ENCODE results near the gene TFEB. TPM values are rescaled to one million over a fixed set of nuclear protein-coding genes. Genes with fewer than 3 reads are reported as not detected.

TFEB gene
- total RNA-seq, 1 donor from 2014 or later, result 37.8 TPM

- no peak for TF ChIP-seq CTCF (IDR thresholded peaks at IDR 0.05)
- no peak for TF ChIP-seq POLR2A (IDR thresholded peaks at IDR 0.05)
- no peak for TF ChIP-seq POLR2AphosphoS5 (IDR thresholded peaks at IDR 0.05; ENCODE audit: insufficient read depth in 1 of 2, low read depth in 1 of 2)
- Histone ChIP-seq H3K36me3 (no peaks in the 10 kb centered on the region), H3K27me3 (no peaks in the 10 kb centered on the region), H3K4me3 (no peak overlapping the region), H3K4me1 (peaks cover 7% of the 10 kb centered on the region), H3K9me3 (no peaks in the 10 kb centered on the region), H3K27ac (no peak overlapping the region)
- no peak for DNase-seq (ENCODE audit: extremely low spot score in 2 of 2)
- intact Hi-C loops (cut with DNase I), result no loop called here
Measured at GRCh38 chr6:41650120-41650519, 85.3 kb downstream of the TFEB start.

GRCh38 chr6:41649596-41649995, 85.8 kb downstream of the TFEB start:
- H3K27ac ChIP-seq, result no peak overlapping the region
- peaks cover 7% of the 10 kb centered on the region for H3K4me1 ChIP-seq
- H3K4me3 ChIP-seq, result no peak overlapping the region
- H3K9me3 ChIP-seq, result no peaks in the 10 kb centered on the region
- DNase-seq (ENCODE audit: extremely low spot score in 2 of 2), result no peak
- TF ChIP-seq POLR2AphosphoS5 (IDR thresholded peaks at IDR 0.05; ENCODE audit: insufficient read depth in 1 of 2, low read depth in 1 of 2) (no peak), CTCF (IDR thresholded peaks at IDR 0.05) (no peak), POLR2A (IDR thresholded peaks at IDR 0.05) (no peak)
- no peaks in the 10 kb centered on the region for H3K36me3 ChIP-seq
- H3K27me3 ChIP-seq, result no peaks in the 10 kb centered on the region
- intact Hi-C loops (cut with DNase I), result no loop called here

GRCh38 chr6:41648921-41649320, 86.5 kb downstream of the TFEB start:
- intact Hi-C loops (cut with DNase I), result no loop called here
- H3K4me1 ChIP-seq, result peaks cover 7% of the 10 kb centered on the region
- H3K27ac ChIP-seq, result no peak overlapping the region
- no peak for DNase-seq (ENCODE audit: extremely low spot score in 2 of 2)
- no peaks in the 10 kb centered on the region for H3K36me3 ChIP-seq
- H3K4me3 ChIP-seq, result no peak overlapping the region
- H3K9me3 ChIP-seq, result no peaks in the 10 kb centered on the region
- no peaks in the 10 kb centered on the region for H3K27me3 ChIP-seq
- TF ChIP-seq POLR2AphosphoS5 (IDR thresholded peaks at IDR 0.05; ENCODE audit: insufficient read depth in 1 of 2, low read depth in 1 of 2), result no peak
- no peak for TF ChIP-seq POLR2A (IDR thresholded peaks at IDR 0.05)
- no peak for TF ChIP-seq CTCF (IDR thresholded peaks at IDR 0.05)

- no peaks in the 10 kb centered on the region for H3K36me3 ChIP-seq
- intact Hi-C loops (cut with DNase I), result no loop called here
- peaks cover 7% of the 10 kb centered on the region for H3K4me1 ChIP-seq
- no peaks in the 10 kb centered on the region for H3K9me3 ChIP-seq
- no peak for TF ChIP-seq POLR2AphosphoS5 (IDR thresholded peaks at IDR 0.05; ENCODE audit: insufficient read depth in 1 of 2, low read depth in 1 of 2)
- no peak for TF ChIP-seq CTCF (IDR thresholded peaks at IDR 0.05)
- TF ChIP-seq POLR2A (IDR thresholded peaks at IDR 0.05), result no peak
- no peak overlapping the region for H3K4me3 ChIP-seq
- H3K27ac ChIP-seq, result no peak overlapping the region
- no peaks in the 10 kb centered on the region for H3K27me3 ChIP-seq
- no peak for DNase-seq (ENCODE audit: extremely low spot score in 2 of 2)
Measured at GRCh38 chr6:41648070-41648585, 87.3 kb downstream of the TFEB start.

- H3K27ac ChIP-seq, result no peak overlapping the region
- TF ChIP-seq POLR2A (IDR thresholded peaks at IDR 0.05), result no peak
- TF ChIP-seq POLR2AphosphoS5 (IDR thresholded peaks at IDR 0.05; ENCODE audit: insufficient read depth in 1 of 2, low read depth in 1 of 2), result no peak
- TF ChIP-seq CTCF (IDR thresholded peaks at IDR 0.05), result no peak
- H3K4me1 ChIP-seq, result peaks cover 7% of the 10 kb centered on the region
- intact Hi-C loops (cut with DNase I), result no loop called here
- H3K4me3 ChIP-seq, result no peak overlapping the region
- H3K36me3 ChIP-seq, result no peaks in the 10 kb centered on the region
- H3K27me3 ChIP-seq, result no peaks in the 10 kb centered on the region
- no peaks in the 10 kb centered on the region for H3K9me3 ChIP-seq
- DNase-seq (ENCODE audit: extremely low spot score in 2 of 2), result no peak
Measured at GRCh38 chr6:41647061-41647511, 88.3 kb downstream of the TFEB start.
